GM06990 (cell line): ENCODE results near the gene PPM1E.
"Not testable (repeated sequence)": the region's sequence is repeated elsewhere in the genome, so short reads cannot be mapped to it uniquely, and the experiment has no call there.

Experiments used
- DNase-seq: peaks from one replicate; pipeline ENCODE4 v3.0.0-alpha.2; 2011; ENCODE audit not compliant: insufficient read length; ENCODE audit errors: extremely low read depth
- H3K27me3 ChIP-seq: replicated peaks from 2 replicates; pipeline ENCODE4 v1.6.0; 2011; ENCODE audit warnings: low read length; ENCODE audit not compliant: control insufficient read depth, insufficient read depth
- H3K36me3 ChIP-seq: 2 replicates; pipeline ENCODE4 v1.5.1; 2011; ENCODE audit warnings: low read length; ENCODE audit not compliant: control insufficient read depth, insufficient read depth
- H3K4me3 ChIP-seq: replicated peaks from 2 replicates; pipeline ENCODE4 v1.5.1; 2011; ENCODE audit warnings: low read depth, mild to moderate bottlenecking, control low read depth, low read length
- CTCF ChIP-seq: IDR thresholded peaks from 2 replicates; pipeline ENCODE4 v1.5.1; 2011; ENCODE audit warnings: low read length, control low read depth, mild to moderate bottlenecking, inconsistent platforms; ENCODE audit not compliant: insufficient read depth, poor library complexity, severe bottlenecking

PPM1E gene

GRCh38 chr17:58728798-58729197 is 26.9 kb upstream of the PPM1E start:
- Histone ChIP-seq H3K4me3 (no peak overlapping the region), H3K27me3 (no peaks in the 10 kb centered on the region), H3K36me3 (no peaks in the 10 kb centered on the region)
- no peak for DNase-seq
- TF ChIP-seq CTCF = no peak

- no peaks in the 10 kb centered on the region for H3K36me3 ChIP-seq
- TF ChIP-seq CTCF = no peak
- DNase-seq = no peak
- H3K4me3 ChIP-seq = no peak overlapping the region
- H3K27me3 ChIP-seq = no peaks in the 10 kb centered on the region
These were observed 24.7 kb upstream of the PPM1E start for GRCh38 chr17:58730937-58731336.

DNA sequence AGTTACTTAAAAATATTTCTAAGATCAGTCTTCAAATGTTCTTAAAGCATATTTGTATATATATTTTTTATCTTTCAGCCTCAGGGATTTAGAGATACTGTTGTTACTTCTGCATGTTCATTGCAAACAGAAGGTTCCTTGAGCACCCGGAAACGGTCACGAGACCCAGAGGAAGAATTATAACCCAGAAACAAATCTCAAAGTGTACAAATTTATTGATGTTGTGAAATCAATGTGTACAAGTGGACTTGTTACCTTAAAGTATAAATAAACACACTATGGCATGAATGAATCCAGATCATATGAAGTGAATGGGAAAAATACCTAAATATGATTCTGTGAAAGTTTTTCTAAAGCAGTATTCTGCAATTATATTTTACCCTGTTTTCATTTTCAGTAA is 21.6 kb upstream of the PPM1E start:
- Histone ChIP-seq H3K27me3 (no peaks in the 10 kb centered on the region), H3K4me3 (no peak overlapping the region), H3K36me3 (no peaks in the 10 kb centered on the region)
- DNase-seq = no peak
- no peak for TF ChIP-seq CTCF

DNA sequence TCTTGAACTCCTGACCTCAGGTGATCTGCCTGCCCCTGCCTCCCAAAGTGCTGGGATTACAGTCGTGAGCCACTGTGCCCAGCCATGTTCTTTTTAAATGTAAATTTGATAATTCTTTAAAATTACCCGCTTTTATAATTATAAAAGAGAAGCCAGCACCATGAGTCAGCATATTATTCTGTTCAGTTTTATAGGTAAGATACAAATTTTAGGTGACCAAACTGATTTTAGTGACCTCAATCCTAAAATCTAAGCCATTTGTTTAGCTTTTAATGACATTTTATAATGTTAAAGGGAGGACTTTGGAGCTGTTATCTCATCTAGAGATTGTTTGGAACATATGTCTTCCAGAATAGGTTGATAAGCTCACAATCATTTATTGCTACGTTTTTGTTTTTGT is 20.8 kb upstream of the PPM1E start:
- H3K27me3 ChIP-seq = no peaks in the 10 kb centered on the region
- H3K36me3 ChIP-seq = no peaks in the 10 kb centered on the region
- no peak for DNase-seq
- TF ChIP-seq CTCF = no peak
- H3K4me3 ChIP-seq = no peak overlapping the region

DNA sequence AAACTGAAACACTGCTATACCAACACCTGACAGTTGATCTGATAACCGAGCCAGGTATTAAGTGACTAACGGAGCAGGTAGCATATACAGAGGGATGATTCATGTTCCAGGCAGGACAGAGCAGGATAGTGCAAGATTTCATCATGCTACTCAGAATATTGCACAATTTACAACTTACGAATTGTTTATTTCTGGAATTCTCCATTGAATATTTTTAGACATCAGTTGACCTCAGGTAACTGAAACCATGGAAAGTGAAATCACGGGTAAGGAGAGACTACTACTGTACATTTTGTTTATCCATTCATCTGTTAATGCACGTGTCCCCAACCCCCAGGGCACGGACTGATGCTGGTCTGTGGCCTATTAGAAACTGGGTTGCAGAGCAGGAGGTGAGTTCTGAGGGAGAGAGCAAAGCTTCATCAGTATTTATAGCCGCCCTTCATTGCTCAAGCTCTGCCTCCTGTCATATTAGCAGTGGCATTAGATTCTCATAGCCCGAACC is 14.5 kb upstream of the PPM1E start:
- no peaks in the 10 kb centered on the region for H3K36me3 ChIP-seq
- H3K4me3 ChIP-seq = no peak overlapping the region
- H3K27me3 ChIP-seq = no peaks in the 10 kb centered on the region
- DNase-seq = no peak
- no peak for TF ChIP-seq CTCF

GRCh38 chr17:58747674-58748073 is 8.0 kb upstream of the PPM1E start:
- no peak for DNase-seq
- TF ChIP-seq CTCF = no peak

GRCh38 chr17:58749627-58750026 is 6.0 kb upstream of the PPM1E start:
- not testable (repeated sequence) for H3K4me3 ChIP-seq, DNase-seq, H3K36me3 ChIP-seq, H3K27me3 ChIP-seq

More at GRCh38 chr17:58747674-58748073, 8.0 kb upstream of the PPM1E start:
- H3K36me3 ChIP-seq = no peaks in the 10 kb centered on the region
- H3K27me3 ChIP-seq = no peaks in the 10 kb centered on the region
- no peak overlapping the region for H3K4me3 ChIP-seq
